ENCODE results near the gene IRGC. TPM values are rescaled to one million over a fixed set of nuclear protein-coding genes. Genes with fewer than 3 reads are reported as not detected.

The IRGC gene
- total and polyA plus RNA-seq, 4 donors = not detected

DNA sequence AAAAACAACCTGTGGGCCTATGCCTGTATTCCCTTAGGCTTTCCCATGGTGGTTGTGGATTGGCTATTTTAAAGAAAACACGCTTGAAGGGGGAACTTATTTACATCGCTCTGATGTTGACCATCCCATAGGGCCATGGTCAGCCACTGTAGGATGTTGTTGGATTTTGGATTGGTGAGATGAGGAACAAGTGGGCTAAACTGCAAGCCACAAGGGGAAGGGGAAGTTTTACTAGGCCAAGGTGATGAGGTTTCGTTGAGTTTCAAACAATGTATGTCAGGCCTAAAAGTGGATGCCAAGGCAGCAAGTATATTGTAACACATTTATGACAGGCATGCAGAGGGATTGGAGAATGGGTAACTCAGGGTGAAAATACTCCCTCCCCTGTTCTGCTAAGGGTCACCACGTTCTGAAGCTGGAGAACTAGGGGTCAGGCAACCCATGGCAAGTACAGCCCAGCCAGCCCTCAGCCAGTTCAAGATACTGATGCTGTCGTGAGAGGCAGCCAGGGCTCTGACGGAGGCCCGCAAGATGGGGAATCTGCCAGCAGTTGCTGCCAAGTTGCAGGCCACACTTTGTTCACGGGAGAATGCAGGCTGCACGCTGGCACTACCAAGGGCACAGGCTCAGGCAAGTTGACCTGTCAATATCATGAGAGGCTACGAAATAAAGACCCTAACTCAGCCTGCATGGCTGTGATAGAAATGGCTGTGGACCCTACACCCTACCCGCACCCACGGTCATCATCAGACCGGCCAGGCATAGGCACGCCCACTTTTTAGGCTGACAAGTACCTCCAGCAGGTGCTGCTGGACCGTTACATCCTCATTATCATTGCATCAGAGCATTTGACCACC lies 11.1 kb downstream of the IRGC start:
- Histone ChIP-seq H3K27ac (ENCODE audit: low read depth in 1 of 2, low read length in 2 of 2) (no peak overlapping the region), H3K4me1 (ENCODE audit: control insufficient read depth in 1 of 2, insufficient read depth in 2 of 2, low read length in 2 of 2) (no peaks in the 10 kb centered on the region), H3K27me3 (ENCODE audit: control insufficient read depth in 1 of 2, insufficient read depth in 2 of 2, low read length in 1 of 2) (no peaks in the 10 kb centered on the region), H3K4me3 (ENCODE audit: low read length in 2 of 2) (no peak overlapping the region), H3K36me3 (ENCODE audit: control insufficient read depth in 1 of 2, insufficient read depth in 2 of 2, low read length in 1 of 2) (no peaks in the 10 kb centered on the region), H3K9me3 (ENCODE audit: control insufficient read depth, low read length) (no peaks in the 10 kb centered on the region)
- ATAC-seq (ENCODE audit: low FRiP score) = no peak
- DNase-seq = no peak
- 49 to 50% methylated on average over 15 of the region's 15 CpGs for WGBS, 2 donors
- intact Hi-C loops (cut with DNase I) = no loop called here

DNA sequence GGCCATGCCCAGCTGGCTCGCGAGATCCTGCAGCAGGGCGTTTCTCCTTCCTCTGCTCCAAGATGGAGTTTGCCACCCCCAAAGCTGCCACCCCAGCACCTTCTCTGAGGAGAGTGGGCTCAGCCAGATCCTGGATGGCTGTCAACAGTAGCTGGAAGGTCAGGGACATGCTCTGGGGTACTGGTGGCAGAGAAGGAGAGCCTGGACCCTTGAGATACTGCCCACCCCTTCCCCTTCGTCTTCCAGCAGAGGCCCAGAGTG lies 11.6 kb downstream of the IRGC start:
- Histone ChIP-seq H3K4me3 (ENCODE audit: low read length in 2 of 2) (no peak overlapping the region), H3K27ac (ENCODE audit: low read depth in 1 of 2, low read length in 2 of 2) (no peak overlapping the region), H3K27me3 (ENCODE audit: control insufficient read depth in 1 of 2, insufficient read depth in 2 of 2, low read length in 1 of 2) (no peaks in the 10 kb centered on the region), H3K9me3 (ENCODE audit: control insufficient read depth, low read length) (no peaks in the 10 kb centered on the region), H3K4me1 (ENCODE audit: control insufficient read depth in 1 of 2, insufficient read depth in 2 of 2, low read length in 2 of 2) (no peaks in the 10 kb centered on the region), H3K36me3 (ENCODE audit: control insufficient read depth in 1 of 2, insufficient read depth in 2 of 2, low read length in 1 of 2) (peaks cover 0 to under 1% of the 10 kb centered on the region in 2 donors)
- no peak for ATAC-seq (ENCODE audit: low FRiP score)
- 85% methylated on average over 4 of the region's 4 CpGs for WGBS, 2 donors
- intact Hi-C loops (cut with DNase I) = no loop called here
- no peak for DNase-seq

DNA sequence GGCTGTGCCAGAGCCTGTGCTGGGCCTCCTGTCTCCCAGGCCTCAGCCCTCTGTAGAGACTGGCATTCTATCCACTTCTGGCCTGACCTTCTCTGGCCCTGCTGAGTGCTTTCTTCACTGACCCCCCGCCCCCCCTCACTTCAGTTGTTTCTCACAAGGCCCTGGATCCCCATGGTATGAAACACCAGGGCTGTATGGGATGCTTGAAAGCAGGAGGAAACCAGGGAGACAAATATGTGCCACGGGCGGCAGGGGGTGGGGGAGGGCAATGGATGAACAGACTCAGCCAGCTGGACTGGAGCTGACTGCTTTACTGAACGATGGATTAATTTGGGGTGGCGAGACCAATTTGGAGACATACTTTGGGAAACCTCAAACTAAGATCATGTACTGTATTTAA lies 14.0 kb downstream of the IRGC start:
- ATAC-seq (ENCODE audit: low FRiP score) = no peak
- no peaks in the 10 kb centered on the region for H3K9me3 ChIP-seq (ENCODE audit: control insufficient read depth, low read length)
- intact Hi-C loops (cut with DNase I) = no loop called here
- WGBS, 2 donors = 75 to 78% methylated on average over 5 of the region's 5 CpGs
- no peaks in the 10 kb centered on the region for H3K4me1 ChIP-seq (ENCODE audit: control insufficient read depth in 1 of 2, insufficient read depth in 2 of 2, low read length in 2 of 2)
- no peaks in the 10 kb centered on the region for H3K27me3 ChIP-seq (ENCODE audit: control insufficient read depth in 1 of 2, insufficient read depth in 2 of 2, low read length in 1 of 2)
- peaks cover 0 to 8% of the 10 kb centered on the region in 2 donors for H3K36me3 ChIP-seq (ENCODE audit: control insufficient read depth in 1 of 2, insufficient read depth in 2 of 2, low read length in 1 of 2)
- DNase-seq = no peak
- no peak overlapping the region for H3K27ac ChIP-seq (ENCODE audit: low read depth in 1 of 2, low read length in 2 of 2)
- no peak overlapping the region for H3K4me3 ChIP-seq (ENCODE audit: low read length in 2 of 2)

DNA sequence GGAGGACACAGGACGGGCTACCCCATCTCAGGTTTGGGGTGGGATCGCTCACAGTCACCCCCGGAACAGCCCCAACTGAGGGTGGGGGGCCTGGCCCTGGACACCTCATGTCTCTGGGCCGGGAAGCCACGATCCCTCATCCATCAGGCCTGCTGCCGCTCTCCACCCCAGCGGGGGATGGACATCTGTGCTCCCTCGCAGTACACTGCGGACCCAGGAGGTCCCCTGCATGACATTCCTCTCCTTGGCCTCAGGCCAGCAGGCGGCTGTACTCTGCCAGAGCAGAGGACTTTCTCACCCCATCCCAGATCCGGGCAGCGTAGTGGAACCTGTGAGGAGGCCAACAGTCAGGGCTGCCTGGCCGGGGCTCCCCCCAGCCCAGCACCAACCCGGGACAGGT lies 15.5 kb downstream of the IRGC start:
- Histone ChIP-seq H3K36me3 (ENCODE audit: control insufficient read depth in 1 of 2, insufficient read depth in 2 of 2, low read length in 1 of 2) (peaks cover 0 to 9% of the 10 kb centered on the region in 2 donors), H3K27me3 (ENCODE audit: control insufficient read depth in 1 of 2, insufficient read depth in 2 of 2, low read length in 1 of 2) (no peaks in the 10 kb centered on the region), H3K4me3 (ENCODE audit: low read length in 2 of 2) (no peak overlapping the region), H3K9me3 (ENCODE audit: control insufficient read depth, low read length) (no peaks in the 10 kb centered on the region), H3K27ac (ENCODE audit: low read depth in 1 of 2, low read length in 2 of 2) (no peak overlapping the region), H3K4me1 (ENCODE audit: control insufficient read depth in 1 of 2, insufficient read depth in 2 of 2, low read length in 2 of 2) (no peaks in the 10 kb centered on the region)
- WGBS, 2 donors = 78 to 82% methylated on average over 14 of the region's 14 CpGs
- ATAC-seq (ENCODE audit: low FRiP score) (peak; percentile 14), DNase-seq (no peak)
- intact Hi-C loops (cut with DNase I) = no loop called here

DNA sequence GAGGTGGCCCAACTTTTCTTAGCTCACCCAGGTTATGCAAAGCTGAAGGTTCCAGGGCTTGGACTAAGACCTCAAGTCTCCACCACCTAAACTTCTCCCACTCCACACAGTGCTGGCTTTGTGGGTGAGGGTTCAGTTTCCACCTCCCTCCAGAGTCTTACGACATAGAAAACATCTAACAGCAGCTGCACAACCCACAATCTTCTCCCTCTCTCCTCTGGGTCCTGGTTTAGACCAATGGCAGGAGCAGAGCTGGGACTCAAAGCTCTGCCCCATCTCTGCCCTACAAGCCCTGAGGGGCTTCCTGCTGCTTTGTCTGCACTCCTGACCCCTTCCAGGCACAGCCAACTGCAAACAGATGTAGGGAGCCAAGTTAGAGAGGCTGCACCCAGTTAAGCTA lies 16.0 kb downstream of the IRGC start:
- no peaks in the 10 kb centered on the region for H3K4me1 ChIP-seq (ENCODE audit: control insufficient read depth in 1 of 2, insufficient read depth in 2 of 2, low read length in 2 of 2)
- H3K27ac ChIP-seq (ENCODE audit: low read depth in 1 of 2, low read length in 2 of 2) = no peak overlapping the region
- no peaks in the 10 kb centered on the region for H3K9me3 ChIP-seq (ENCODE audit: control insufficient read depth, low read length)
- H3K4me3 ChIP-seq (ENCODE audit: low read length in 2 of 2) = no peak overlapping the region
- no peak for DNase-seq
- intact Hi-C loops (cut with DNase I) = no loop called here
- ATAC-seq (ENCODE audit: low FRiP score) = no peak
- peaks cover 0 to 11% of the 10 kb centered on the region in 2 donors for H3K36me3 ChIP-seq (ENCODE audit: control insufficient read depth in 1 of 2, insufficient read depth in 2 of 2, low read length in 1 of 2)
- H3K27me3 ChIP-seq (ENCODE audit: control insufficient read depth in 1 of 2, insufficient read depth in 2 of 2, low read length in 1 of 2) = no peaks in the 10 kb centered on the region
- WGBS, 2 donors = 79 to 88% methylated on average over 1 of the region's 1 CpG

DNA sequence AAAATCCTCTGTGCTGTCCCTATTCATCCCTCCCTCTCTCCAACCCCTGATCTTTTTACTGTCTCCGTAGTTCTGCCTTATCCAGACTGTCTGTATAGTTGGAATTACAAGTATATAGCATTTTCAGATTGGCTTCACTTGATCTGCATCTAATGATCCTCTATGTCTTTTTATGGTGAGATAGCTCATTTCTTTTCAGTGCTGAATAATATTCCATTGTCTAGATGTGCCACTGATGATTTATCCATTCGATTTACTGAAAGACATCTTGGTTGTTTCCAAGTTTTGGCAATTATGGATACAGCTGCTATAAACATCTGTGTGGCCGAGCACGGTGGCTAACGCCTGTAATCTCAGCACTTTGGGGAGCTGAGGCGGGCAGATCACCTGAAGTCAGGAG lies 19.1 kb downstream of the IRGC start:
- intact Hi-C loops (cut with DNase I) = no loop called here
- WGBS, 2 donors = 96 to 97% methylated on average over 6 of the region's 6 CpGs
- H3K36me3 ChIP-seq (ENCODE audit: control insufficient read depth in 1 of 2, insufficient read depth in 2 of 2, low read length in 1 of 2) = peaks cover 5 to 20% of the 10 kb centered on the region in 2 donors

DNA sequence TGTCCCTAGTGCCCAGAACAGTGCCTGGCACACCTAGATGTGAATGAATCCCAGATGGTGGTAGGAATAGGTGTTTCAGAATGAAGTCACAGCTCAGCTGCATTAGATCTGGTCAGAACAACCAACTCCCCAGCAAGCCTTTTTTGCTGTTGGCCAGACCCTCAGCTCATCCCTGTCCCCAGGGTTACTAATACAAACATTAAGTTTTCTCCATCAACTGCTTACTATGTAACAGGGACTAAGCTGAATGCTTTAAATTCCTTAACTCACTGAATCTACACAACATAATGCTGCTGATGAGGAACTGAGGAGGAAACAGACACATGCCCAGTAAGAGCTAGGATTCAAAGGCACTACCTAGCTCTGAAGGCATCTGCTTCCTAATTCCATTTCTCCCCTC lies 20.1 kb downstream of the IRGC start:
- Histone ChIP-seq H3K4me3 (ENCODE audit: low read length in 2 of 2) (no peak overlapping the region), H3K27me3 (ENCODE audit: control insufficient read depth in 1 of 2, insufficient read depth in 2 of 2, low read length in 1 of 2) (no peaks in the 10 kb centered on the region), H3K36me3 (ENCODE audit: control insufficient read depth in 1 of 2, insufficient read depth in 2 of 2, low read length in 1 of 2) (peaks cover 5 to 20% of the 10 kb centered on the region in 2 donors), H3K27ac (ENCODE audit: low read depth in 1 of 2, low read length in 2 of 2) (no peak overlapping the region), H3K9me3 (ENCODE audit: control insufficient read depth, low read length) (no peaks in the 10 kb centered on the region), H3K4me1 (ENCODE audit: control insufficient read depth in 1 of 2, insufficient read depth in 2 of 2, low read length in 2 of 2) (no peaks in the 10 kb centered on the region)
- ATAC-seq (ENCODE audit: low FRiP score) = no peak
- no peak for DNase-seq
- intact Hi-C loops (cut with DNase I) = no loop called here

More for the DNA sequence above, 19.1 kb downstream of the IRGC start:
- no peaks in the 10 kb centered on the region for H3K4me1 ChIP-seq (ENCODE audit: control insufficient read depth in 1 of 2, insufficient read depth in 2 of 2, low read length in 2 of 2)
- H3K27me3 ChIP-seq (ENCODE audit: control insufficient read depth in 1 of 2, insufficient read depth in 2 of 2, low read length in 1 of 2) = no peaks in the 10 kb centered on the region
- no peak for DNase-seq
- H3K27ac ChIP-seq (ENCODE audit: low read depth in 1 of 2, low read length in 2 of 2) = no peak overlapping the region
- no peaks in the 10 kb centered on the region for H3K9me3 ChIP-seq (ENCODE audit: control insufficient read depth, low read length)
- H3K4me3 ChIP-seq (ENCODE audit: low read length in 2 of 2) = no peak overlapping the region
- no peak for ATAC-seq (ENCODE audit: low FRiP score)

DNA sequence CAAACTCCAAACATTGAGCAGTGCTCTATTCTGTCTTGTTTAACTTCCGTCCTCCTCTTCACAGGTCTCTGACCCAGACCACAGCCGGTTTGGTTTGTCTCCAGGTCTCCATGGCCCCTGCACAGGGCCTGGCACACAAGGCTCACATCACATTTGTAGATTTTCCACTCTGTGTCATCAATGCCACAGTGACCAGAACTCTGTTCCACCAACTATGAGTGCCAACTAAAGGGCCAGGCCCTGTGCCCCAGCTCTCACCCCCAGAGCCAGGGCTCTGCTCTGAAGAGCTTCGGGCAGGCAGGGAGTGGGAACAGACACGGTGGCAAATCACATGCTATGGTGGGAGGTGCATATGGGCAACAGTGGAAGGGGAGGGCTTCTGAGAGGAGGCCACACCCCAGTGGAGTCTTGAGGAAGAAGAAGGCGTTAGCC lies 22.9 kb downstream of the IRGC start:
- peak; percentile 36 for ATAC-seq (ENCODE audit: low FRiP score)

DNA sequence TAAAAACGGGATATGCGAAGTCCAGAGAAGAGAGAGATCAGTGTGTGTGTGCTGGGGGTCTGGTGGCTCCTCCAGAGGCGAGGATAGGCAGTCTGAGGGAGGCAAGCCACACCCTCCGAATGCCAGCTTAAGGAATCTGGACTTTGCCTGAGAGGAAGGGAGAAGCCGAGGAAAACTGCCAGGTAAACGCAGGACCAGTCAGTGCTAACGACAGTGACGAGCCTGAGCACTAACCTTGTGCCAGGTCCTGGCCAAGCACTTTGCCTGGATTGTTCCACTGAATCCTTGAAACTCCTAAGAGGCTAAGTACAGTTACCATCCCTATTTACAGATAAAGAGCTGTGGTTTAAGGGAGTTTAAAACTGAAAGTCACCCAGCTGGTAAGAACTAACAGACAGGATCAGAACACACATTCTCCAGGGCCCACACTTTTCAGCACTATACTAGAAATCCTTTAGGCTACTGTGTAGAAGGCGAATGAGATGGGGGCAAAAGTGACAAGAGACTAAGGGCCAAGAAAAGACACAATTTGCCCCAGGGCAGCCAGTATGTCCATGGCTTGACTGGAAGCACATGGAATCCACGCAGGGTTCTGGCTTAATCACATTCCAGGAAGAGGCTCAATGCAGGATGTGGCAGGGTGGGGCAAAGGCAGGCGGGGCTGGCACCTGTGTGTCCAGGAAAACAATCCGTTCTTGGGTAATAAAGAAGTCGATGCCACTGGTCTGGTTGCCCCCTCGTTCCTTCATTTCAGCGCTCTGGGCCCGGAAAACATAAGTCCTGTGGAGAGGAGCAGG lies 23.8 kb downstream of the IRGC start:
- Histone ChIP-seq H3K36me3 (ENCODE audit: control insufficient read depth in 1 of 2, insufficient read depth in 2 of 2, low read length in 1 of 2) (peaks cover 5 to 12% of the 10 kb centered on the region in 2 donors), H3K27ac (ENCODE audit: low read depth in 1 of 2, low read length in 2 of 2) (no peak overlapping the region), H3K4me3 (ENCODE audit: low read length in 2 of 2) (no peak overlapping the region), H3K27me3 (ENCODE audit: control insufficient read depth in 1 of 2, insufficient read depth in 2 of 2, low read length in 1 of 2) (no peaks in the 10 kb centered on the region), H3K4me1 (ENCODE audit: control insufficient read depth in 1 of 2, insufficient read depth in 2 of 2, low read length in 2 of 2) (no peaks in the 10 kb centered on the region), H3K9me3 (ENCODE audit: control insufficient read depth, low read length) (no peaks in the 10 kb centered on the region)
- intact Hi-C loops (cut with DNase I) = no loop called here
- DNase-seq (no peak), ATAC-seq (ENCODE audit: low FRiP score) (no peak)
- 88 to 89% methylated on average over 16 of the region's 16 CpGs for WGBS, 2 donors

More for the DNA sequence above, 22.9 kb downstream of the IRGC start:
- DNase-seq = no peak
- intact Hi-C loops (cut with DNase I) = no loop called here
- Histone ChIP-seq H3K27me3 (ENCODE audit: control insufficient read depth in 1 of 2, insufficient read depth in 2 of 2, low read length in 1 of 2) (no peaks in the 10 kb centered on the region), H3K36me3 (ENCODE audit: control insufficient read depth in 1 of 2, insufficient read depth in 2 of 2, low read length in 1 of 2) (peaks cover 5 to 12% of the 10 kb centered on the region in 2 donors), H3K4me3 (ENCODE audit: low read length in 2 of 2) (no peak overlapping the region), H3K4me1 (ENCODE audit: control insufficient read depth in 1 of 2, insufficient read depth in 2 of 2, low read length in 2 of 2) (no peaks in the 10 kb centered on the region), H3K27ac (ENCODE audit: low read depth in 1 of 2, low read length in 2 of 2) (no peak overlapping the region), H3K9me3 (ENCODE audit: control insufficient read depth, low read length) (no peaks in the 10 kb centered on the region)
- 56 to 58% methylated on average over 5 of the region's 5 CpGs for WGBS, 2 donors

Measured in aorta (tissue), 5 donors.